ENCODE data around the gene CD2.

The CD2 gene

GRCh38 chr1:116786049-116786448, 31.8 kb downstream of the CD2 start:
- DNase-seq: no peak

GRCh38 chr1:116791727-116792126, 37.5 kb downstream of the CD2 start:
- no peak for DNase-seq

- no peak for DNase-seq
These were observed 39.2 kb downstream of the CD2 start for GRCh38 chr1:116793357-116793935.

GRCh38 chr1:116794371-116794770, 40.1 kb downstream of the CD2 start:
- DNase-seq: no peak

GRCh38 chr1:116794804-116795481, 40.7 kb downstream of the CD2 start:
- DNase-seq: no peak

GRCh38 chr1:116795482-116795829, 41.2 kb downstream of the CD2 start:
- no peak for DNase-seq

- DNase-seq: no peak
These were observed 50.5 kb downstream of the CD2 start for GRCh38 chr1:116804736-116805135.

- DNase-seq: no peak
These were observed 51.2 kb downstream of the CD2 start for GRCh38 chr1:116805398-116805797.

- no peak for DNase-seq
These were observed 52.0 kb downstream of the CD2 start for GRCh38 chr1:116806245-116806644.

GRCh38 chr1:116806671-116807070, 52.4 kb downstream of the CD2 start:
- no peak for DNase-seq

GRCh38 chr1:116807394-116808199, 53.4 kb downstream of the CD2 start:
- DNase-seq: no peak

GRCh38 chr1:116808200-116808847, 54.1 kb downstream of the CD2 start:
- DNase-seq: no peak

GRCh38 chr1:116808848-116809508, 54.7 kb downstream of the CD2 start:
- no peak for DNase-seq

GRCh38 chr1:116811321-116811720, 57.1 kb downstream of the CD2 start:
- no peak for DNase-seq

GRCh38 chr1:116814926-116815723, 60.9 kb downstream of the CD2 start:
- DNase-seq: no peak

GRCh38 chr1:116817582-116818064, 63.4 kb downstream of the CD2 start:
- DNase-seq: no peak

Data from NCI-H748 treated with DMSO at 0.1 percent for 48 hours (cell line).